ENCODE measurements around the gene COPA. TPM values are rescaled to one million over a fixed set of nuclear protein-coding genes. Genes with fewer than 3 reads are reported as not detected.

The COPA gene
- total RNA-seq, 1 donor from 2014 or later = 141 TPM

DNA sequence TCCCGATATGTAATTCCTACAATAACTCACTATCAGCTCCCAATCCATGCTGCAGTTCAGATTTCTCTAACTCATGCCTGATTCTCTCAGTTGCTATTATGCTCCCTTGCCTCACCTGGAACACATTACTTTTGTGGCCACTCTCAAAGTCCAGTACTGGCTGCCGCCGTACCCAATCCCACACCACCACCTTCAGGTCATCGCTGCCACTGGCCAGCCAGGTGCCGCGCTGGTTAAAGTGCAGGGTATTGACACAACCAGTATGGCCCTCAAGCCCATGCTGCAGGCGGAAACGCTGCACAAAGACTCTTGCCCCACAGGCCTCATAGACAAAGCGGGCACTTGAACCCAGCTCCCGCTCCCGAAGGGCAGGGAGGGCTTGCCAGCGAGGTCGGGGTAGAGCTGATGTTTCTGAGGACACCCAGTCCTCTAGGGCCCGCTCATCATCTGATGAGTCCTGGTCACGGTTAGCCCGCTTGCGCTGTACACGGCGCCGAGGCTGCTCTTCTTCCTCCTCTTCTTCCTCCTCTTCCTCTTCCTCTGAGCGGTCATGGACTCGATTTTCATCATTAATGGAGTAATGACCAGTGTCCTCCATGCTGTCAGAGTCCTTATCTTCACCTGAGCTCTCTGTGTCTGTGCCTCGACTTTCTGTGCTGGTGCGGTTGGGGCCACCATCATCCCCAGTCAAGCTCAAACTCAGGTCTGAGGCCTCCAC, 103.3 kb downstream of the COPA start:
- intact Hi-C loops (cut with micrococcal nuclease) = no loop called here

Other genes with a start within 250 kb of the COPA start
- gene IGSF8, start 244.6 kb downstream of the COPA start, total RNA-seq = 37.2 and 39.4 TPM in 2 replicates
- not detected in 2 replicates for gene ATP1A2, start 227.5 kb downstream of the COPA start, total RNA-seq
- not detected in 2 replicates for gene ATP1A4, start 191.6 kb downstream of the COPA start, total RNA-seq
- gene CASQ1, start 152.7 kb downstream of the COPA start, total RNA-seq = 0.11 TPM in 1 of 2 replicates, not detected in the other
- 36.6 and 40.9 TPM in 2 replicates for gene PEA15, start 137.9 kb downstream of the COPA start, total RNA-seq
- 98.3 and 105 TPM in 2 replicates for gene DCAF8, start 80.7 kb downstream of the COPA start, total RNA-seq
- 43.9 and 46.4 TPM in 2 replicates for gene PEX19, start 58.1 kb downstream of the COPA start, total RNA-seq
- 72.9 and 76.8 TPM in 2 replicates for gene NCSTN, start 133 bp upstream of the COPA start, total RNA-seq
- 0.52 and 0.68 TPM in 2 replicates for gene NHLH1, start 23.8 kb upstream of the COPA start, total RNA-seq
- gene VANGL2, start 57.3 kb upstream of the COPA start, total RNA-seq = not detected in 2 replicates
- gene SLAMF6, start 180.0 kb upstream of the COPA start, total RNA-seq = 34.1 and 36.4 TPM in 2 replicates
- 40.8 and 43.9 TPM in 2 replicates for gene CD84, start 236.2 kb upstream of the COPA start, total RNA-seq